HG03045 (cell line): ENCODE measurements around the gene TRIM7.
"Not testable (repeated sequence)": the region's sequence is repeated elsewhere in the genome, so short reads cannot be mapped to it uniquely, and the experiment has no call there.

Source experiments
- ATAC-seq: cut with Tn5 transposase; IDR thresholded peaks from one replicate; pipeline ENCODE4 v1.9.1; 2021; ENCODE audit warnings: mild to moderate bottlenecking, moderate library complexity; ENCODE audit not compliant: unreplicated experiment

The TRIM7 gene

GRCh38 chr5:181156758-181157157 lies 48.2 kb downstream of the TRIM7 start:
- ATAC-seq: no peak

GRCh38 chr5:181153814-181154213 lies 51.2 kb downstream of the TRIM7 start:
- no peak for ATAC-seq

- no peak for ATAC-seq
Observed at GRCh38 chr5:181152406-181152805, 52.6 kb downstream of the TRIM7 start.

GRCh38 chr5:181151146-181151545 lies 53.9 kb downstream of the TRIM7 start:
- ATAC-seq: no peak

- ATAC-seq: no peak
Observed at GRCh38 chr5:181149806-181150733, 54.9 kb downstream of the TRIM7 start.

- no peak for ATAC-seq
Observed at GRCh38 chr5:181149355-181149754, 55.6 kb downstream of the TRIM7 start.

GRCh38 chr5:181146927-181147636 lies 57.9 kb downstream of the TRIM7 start, which contains the start of gene OR2V2:
TSS of gene OR2V2 (plus strand) at chr5:181147586. CDS start at chr5:181154943, 7,357 bp downstream.
- ATAC-seq: not testable (repeated sequence)

GRCh38 chr5:181145133-181145532 lies 59.9 kb downstream of the TRIM7 start:
- ATAC-seq: no peak
